NCI-H2081 treated with DMSO at 0.1 percent for 48 hours (cell line): ENCODE measurements around the gene TSPAN11.

Source experiments
- DNase-seq: peaks from one replicate; lab custom pipeline; 2025; lab: John Stamatoyannopoulos, UW

TSPAN11 gene

DNA sequence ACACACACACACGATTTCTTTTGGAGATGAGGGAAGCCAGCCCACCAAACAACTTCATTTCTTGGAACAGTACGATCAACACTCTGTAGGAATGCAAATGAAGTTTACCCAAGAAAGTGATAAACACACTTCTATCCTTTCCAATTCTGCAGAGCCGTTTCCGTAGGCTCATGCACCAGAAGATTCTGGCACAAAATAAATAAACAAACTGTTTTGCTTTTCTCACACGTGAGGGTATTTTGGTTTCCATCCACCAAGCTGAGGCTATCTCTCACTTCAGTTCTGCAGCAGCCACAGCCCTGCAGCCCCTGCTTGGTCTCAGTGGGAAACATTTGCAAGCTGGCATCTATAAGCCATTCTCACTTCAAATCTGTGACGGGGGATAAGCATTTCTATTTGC is 15.3 kb upstream of the TSPAN11 start:
- DNase-seq, result no peak

DNA sequence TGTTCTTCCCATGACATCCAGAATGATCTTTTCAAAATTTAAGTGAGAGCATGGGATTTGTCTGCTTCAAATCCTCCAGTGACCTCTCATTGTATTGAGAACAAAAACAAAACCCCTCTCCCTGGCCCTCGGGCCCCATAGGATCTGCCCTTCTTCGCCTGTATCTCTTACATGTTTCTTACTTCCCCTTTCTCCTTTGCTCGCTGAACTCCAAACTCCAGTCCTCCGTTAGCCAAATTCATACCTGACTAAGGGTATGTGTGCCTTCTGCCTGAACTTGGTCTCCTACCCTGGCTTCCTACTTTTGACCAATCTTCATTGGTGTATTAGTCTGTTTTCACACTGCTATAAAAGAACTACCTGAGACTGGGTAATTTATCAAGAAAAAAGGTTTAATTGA is 13.2 kb upstream of the TSPAN11 start:
- DNase-seq, result no peak

DNA sequence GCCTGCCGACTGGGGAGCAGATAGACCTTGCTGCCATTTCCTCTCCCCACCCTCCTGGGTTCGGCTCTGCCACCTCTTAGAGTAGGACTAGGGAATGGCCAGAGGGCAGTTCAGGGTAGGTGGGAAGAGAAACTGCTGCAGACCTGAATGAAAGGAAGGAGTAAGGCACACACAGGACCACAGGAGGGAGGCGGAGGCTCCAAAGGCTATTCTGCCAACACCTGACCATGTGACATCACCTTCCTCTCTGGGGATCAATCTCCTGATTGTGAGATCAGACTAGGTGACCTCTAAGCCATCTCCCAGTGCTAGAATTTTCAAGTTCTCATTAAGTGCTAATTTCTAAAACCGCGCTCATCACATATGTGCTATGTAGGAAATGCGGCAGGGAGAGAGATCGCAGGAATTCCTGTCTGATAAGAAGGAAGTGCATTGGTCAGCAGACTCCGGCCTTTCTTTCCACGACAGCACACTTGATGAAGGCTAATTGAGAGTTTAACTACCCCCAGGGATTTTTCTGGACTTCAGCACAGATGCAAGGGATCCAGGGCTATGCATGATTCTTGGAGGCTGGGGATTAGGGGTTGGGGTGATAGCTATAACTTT is 11.5 kb upstream of the TSPAN11 start:
- DNase-seq, result no peak

DNA sequence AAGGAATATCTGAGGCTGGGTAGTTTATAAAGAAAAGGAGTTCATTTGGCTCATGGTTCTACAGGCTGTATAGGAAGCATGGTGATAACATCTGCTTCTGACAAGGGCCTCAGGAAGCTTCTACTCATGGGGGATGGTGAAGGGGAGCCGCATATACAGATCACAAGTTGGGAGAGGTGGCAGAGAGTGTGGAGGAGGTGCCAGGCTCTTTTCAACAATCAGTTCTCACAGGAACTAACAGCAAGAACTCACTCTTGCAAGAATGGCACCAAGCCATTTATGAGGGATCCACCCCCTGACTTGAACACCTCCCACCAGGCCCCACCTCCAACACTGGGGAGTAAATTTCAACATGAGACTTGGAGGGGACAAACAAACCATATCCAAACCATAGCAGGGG is 3.5 kb upstream of the TSPAN11 start:
- DNase-seq, result no peak

DNA sequence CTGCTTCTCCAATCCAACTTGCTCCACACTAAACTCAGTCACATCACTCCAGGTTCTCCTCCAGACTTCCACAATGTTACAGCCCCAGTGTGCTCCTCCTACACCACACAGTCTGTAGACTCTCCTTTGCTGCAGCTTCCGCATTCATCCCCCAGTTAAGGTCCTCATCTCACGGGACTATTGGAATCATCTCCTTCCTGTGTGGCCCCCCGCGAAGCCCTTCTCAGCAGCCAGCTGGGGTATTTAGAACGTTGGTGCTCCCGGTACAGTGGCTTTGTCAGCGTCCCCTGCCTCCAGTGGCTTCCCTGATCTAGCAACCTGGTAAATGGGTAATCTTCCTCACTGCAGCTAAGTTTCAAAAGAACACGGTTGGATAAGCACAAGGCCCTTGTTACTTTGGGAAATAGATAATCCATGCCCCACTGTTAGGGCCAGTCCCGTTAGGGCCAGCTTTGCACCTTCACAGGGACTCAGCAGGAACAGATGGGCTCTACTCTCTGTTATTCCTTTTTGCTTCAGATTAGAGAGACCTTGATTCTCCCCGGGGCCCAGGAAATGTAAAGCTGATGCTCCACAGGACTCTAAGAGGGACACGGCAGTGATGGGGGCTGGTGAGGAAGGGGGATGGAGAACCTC is 823 bp upstream of the TSPAN11 start:
- DNase-seq, result no peak

GRCh38 chr12:30927222-30927611 is 669 bp downstream of the TSPAN11 start:
- DNase-seq, result no peak

GRCh38 chr12:30928356-30929244 is 2.1 kb downstream of the TSPAN11 start:
- DNase-seq, result peak; percentile 19

GRCh38 chr12:30930238-30930637 is 3.7 kb downstream of the TSPAN11 start:
- DNase-seq, result no peak

DNA sequence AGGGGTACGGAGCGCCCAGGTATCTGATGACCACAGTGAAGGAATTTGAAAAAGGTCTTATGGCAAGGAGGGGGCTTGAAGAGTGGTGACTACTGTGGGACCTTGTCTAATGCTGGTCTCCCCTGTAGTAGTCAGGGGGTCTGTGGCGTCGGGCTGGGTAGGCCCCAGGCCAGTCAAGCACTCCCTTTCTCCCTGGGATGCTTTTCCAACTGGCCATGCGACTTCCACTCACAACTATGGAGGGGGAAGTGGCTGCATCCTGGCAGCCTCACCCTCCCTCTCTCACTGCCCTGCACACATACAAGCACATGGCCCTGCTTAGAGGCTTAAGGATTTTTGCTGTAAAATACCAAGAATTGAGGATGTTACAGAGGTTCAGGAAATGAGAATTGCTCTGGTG is 4.1 kb downstream of the TSPAN11 start:
- no peak for DNase-seq

- DNase-seq, result no peak
Measured at GRCh38 chr12:30932881-30933280, 6.3 kb downstream of the TSPAN11 start.

GRCh38 chr12:30934811-30935210 is 8.3 kb downstream of the TSPAN11 start:
- no peak for DNase-seq

- DNase-seq, result no peak
Measured at GRCh38 chr12:30936036-30936435, 9.5 kb downstream of the TSPAN11 start.

DNA sequence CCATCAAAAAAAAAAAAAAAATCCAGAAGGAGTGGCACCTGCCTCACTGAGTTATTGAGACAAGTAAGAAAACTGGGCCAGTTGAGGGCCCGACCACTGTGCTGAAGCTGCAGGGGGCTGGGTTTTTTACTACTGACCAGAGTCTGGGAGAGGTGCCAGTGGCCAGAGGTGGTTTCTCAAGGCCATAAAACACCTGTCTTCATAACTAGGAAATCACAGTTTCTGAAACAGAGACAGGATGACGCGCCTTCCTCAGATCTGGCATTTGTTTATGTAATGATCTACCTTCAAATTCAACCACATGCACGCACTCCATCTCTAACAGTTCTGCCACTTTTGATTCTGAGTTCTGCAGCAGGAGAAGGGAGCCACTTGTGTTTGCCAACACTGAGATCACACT is 12.7 kb downstream of the TSPAN11 start:
- no peak for DNase-seq

- no peak for DNase-seq
Measured at GRCh38 chr12:30942486-30942885, 15.9 kb downstream of the TSPAN11 start.

DNA sequence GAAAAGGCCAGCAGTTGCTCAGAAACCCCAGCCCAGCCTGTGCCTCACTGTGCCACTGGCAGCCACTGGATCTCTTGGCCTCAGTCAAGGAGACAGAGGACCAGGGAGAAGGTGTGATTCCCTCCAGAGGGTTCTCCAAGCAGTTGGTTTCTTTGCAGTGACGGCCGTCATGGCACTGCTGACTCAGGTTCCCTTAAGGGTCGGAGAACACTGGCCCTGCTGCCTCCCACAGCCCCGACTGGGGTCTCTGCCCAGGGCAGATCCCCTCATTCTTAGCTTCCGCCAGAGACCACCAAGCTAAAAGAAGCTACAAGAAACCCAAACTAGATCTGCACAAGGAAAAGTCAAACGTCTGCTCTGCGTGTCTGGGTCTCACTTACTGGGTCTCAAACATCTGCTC is 16.4 kb downstream of the TSPAN11 start:
- DNase-seq, result no peak

GRCh38 chr12:30945443-30946164 is 19.1 kb downstream of the TSPAN11 start:
- no peak for DNase-seq

DNA sequence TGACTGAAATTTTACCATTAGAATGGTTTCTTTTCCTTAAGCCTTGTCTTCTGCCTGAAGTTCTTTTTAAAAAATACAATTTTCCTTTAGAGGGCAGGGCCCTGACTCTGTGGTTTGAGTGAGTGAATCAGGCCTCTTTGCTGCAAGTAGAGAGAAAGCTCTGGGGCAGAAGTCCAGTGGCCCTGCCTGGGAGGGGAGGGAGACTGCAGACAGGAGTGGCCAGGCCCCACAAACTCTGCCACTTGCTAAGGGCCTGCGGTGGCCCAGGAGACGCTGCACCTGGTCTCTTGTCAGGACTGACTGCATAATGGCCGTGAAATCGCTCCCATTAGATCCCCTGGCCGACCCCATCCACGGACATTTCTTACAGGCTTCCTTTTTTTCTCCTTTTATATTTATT is 25.5 kb downstream of the TSPAN11 start:
- DNase-seq, result no peak

DNA sequence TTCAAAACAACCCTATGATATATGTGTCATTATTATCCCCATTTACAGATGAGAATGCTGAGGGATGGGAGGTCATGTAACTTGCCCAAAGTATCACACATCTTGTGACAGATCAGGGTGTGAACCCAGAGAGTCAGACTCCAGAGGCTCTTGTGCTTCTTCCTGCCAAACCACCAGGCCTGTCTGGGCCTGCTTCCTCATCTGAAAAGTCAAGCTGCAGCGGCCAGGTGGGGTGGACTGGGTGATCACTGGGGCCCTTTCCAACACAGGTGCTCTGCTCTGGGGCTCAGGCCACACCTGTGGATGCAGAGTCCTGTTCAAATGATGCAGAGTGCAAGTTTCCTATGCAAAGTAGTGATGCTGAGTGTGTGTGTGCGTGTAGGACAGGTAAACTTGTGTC is 26.7 kb downstream of the TSPAN11 start:
- DNase-seq, result no peak

GRCh38 chr12:30953951-30954751 is 27.6 kb downstream of the TSPAN11 start:
- DNase-seq, result no peak

DNA sequence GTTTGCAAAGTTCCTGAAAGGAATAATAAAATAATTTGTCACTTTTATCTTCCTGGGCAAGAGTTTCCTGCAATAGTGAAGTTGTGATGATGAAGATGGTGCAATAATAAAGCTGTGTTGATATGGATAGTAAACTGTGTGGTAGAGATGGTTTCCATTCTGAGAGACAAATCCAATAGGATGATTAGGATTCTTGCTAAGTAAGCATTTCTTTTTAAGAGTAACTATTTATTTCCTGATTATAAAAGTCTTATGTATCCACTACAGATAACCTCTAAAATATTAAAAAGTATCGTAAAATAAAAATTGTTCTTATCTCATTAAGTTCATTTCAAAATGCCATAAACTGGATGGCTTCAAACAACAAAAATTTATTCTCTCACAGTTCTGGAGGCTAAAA is 28.7 kb downstream of the TSPAN11 start:
- DNase-seq, result no peak

DNA sequence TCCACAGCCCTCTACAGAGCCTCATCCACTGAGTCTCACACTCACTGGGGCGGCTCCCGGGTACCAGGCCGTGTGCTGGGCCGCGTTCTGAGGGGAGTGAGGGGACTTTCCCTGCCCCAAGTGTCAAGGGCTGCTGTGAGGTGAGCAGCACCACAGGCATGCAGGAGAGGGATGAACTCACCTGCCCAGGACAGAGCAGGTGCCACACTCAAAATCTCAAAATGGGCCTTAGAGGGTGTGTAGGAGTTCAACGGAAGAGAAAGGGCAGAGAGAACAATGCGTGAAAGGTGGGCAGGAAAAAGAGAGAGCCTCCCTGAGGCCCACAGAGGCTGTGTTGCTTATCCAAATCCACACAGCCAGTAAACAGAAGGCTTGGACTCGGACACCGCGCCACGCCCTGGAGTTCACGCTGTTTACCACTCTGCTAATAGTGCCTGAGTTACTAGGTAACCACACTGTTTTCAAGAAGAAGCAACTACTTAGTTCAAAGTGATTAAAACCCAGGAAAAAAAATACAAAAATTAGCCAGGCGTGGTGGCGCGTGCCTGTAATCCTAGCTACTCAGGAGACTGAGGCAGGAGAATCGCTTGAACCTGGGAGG is 32.7 kb downstream of the TSPAN11 start:
- no peak for DNase-seq
